Gastrocnemius medialis (tissue), 4 donors: ENCODE results near the gene FXYD4.

Source experiments
- CTCF ChIP-seq, 5 experiments: fragments of 450-650 bp in 3 of 5; fragments of 200-600 bp in 2 of 5; sonication (generic) in 2 of 5; IDR thresholded peaks in 4 of 5; conservative IDR thresholded peaks in 1 of 5; 1 replicate in 4 of 5; 2 replicates in 1 of 5; pipeline ENCODE4 v1.5.1; 2016 to 2019; ENCODE audit warnings: antibody characterized with exemption in 5 of 5, mild to moderate bottlenecking in 3 of 5, moderate library complexity in 3 of 5
- POLR2A ChIP-seq, 2 donors: fragments of 450-650 bp; IDR thresholded peaks; one replicate each; pipeline ENCODE4 v1.6.1; 2017; ENCODE audit warnings: antibody characterized with exemption in 2 of 2, mild to moderate bottlenecking in 2 of 2, moderate library complexity in 2 of 2

GRCh38 chr10:43386549-43386948 lies 15.1 kb downstream of the FXYD4 start:
- TF ChIP-seq CTCF (IDR thresholded peaks at IDR 0.05 in 4 of 5, conservative IDR thresholded peaks at IDR 0.05 in 1 of 5) (no peak), POLR2A (IDR thresholded peaks at IDR 0.05) (no peak)
